ENCODE results near the gene NKD1.

NKD1 gene

DNA sequence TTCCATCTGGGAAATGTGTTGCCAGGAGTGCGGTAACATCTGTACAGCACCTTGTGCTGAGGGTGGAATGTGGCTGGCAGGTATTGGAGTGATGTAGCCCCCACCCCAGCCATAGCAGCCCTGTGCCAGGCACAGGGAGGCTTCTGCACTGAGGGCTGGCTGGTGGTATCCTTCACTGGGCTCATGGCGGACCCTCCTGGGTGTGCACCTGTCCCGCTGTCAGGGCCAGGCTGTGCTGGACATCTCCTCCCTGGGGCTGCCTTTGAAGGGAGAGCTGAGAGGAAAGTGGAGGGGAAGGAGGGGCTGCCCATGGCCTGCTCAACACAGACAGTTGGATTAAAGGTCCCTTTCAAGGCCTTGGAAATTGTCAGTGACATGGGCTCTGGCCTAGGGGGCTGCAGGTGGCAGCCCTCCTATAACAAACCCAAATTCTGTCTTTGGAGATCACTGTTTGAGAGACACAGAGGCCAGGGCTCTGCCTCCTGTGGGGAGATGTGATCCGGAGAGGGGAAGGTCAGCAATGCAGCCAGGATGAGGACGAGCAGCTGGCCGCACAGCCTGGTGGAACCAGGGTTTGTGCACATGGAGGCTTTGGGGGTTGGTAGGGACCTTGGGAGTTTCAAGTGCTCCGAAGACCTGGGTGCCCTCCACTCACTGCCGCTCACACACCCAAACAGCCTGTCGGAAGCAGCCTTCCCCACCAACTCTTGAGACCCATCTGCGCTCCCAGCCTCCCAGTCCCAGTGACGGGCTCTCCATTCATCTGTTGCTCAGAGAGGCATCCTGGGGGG, 22.8 kb downstream of the NKD1 start:
- no peaks in the 10 kb centered on the region for H3K9me3 ChIP-seq
- H3K36me3 ChIP-seq: no peaks in the 10 kb centered on the region
- no peak for DNase-seq
- no peaks in the 10 kb centered on the region for H3K27me3 ChIP-seq
- TF ChIP-seq, protein P1, sequence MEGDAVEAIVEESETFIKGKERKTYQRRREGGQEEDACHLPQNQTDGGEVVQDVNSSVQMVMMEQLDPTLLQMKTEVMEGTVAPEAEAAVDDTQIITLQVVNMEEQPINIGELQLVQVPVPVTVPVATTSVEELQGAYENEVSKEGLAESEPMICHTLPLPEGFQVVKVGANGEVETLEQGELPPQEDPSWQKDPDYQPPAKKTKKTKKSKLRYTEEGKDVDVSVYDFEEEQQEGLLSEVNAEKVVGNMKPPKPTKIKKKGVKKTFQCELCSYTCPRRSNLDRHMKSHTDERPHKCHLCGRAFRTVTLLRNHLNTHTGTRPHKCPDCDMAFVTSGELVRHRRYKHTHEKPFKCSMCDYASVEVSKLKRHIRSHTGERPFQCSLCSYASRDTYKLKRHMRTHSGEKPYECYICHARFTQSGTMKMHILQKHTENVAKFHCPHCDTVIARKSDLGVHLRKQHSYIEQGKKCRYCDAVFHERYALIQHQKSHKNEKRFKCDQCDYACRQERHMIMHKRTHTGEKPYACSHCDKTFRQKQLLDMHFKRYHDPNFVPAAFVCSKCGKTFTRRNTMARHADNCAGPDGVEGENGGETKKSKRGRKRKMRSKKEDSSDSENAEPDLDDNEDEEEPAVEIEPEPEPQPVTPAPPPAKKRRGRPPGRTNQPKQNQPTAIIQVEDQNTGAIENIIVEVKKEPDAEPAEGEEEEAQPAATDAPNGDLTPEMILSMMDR (IDR thresholded peaks at IDR 0.05; ENCODE audit: low read depth, low read length): no peak
- no peaks in the 10 kb centered on the region for H3K4me1 ChIP-seq
- no peak overlapping the region for H3K4me3 ChIP-seq (ENCODE audit: low read depth, low read length)

DNA sequence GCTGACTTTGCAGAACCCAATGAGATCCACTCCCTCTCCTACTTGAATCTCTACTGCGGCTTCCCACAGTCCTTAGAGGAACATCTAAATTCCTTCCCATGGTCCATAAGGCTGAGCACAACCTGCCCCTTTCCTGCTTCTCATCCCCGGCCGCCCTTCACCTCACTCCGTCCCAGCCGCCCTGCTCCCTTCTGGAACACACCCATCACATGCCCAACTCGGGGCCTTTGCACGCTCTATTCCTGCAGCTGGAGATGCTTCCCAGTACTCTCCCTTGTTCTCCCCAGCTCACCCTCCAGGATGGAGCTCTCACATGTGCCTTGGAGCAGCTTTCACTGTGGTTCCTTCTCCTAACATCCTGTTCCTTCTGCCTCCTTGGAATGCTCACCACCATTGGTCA, 23.6 kb downstream of the NKD1 start:
- H3K9me3 ChIP-seq: no peaks in the 10 kb centered on the region
- H3K27me3 ChIP-seq: no peaks in the 10 kb centered on the region
- H3K4me3 ChIP-seq (ENCODE audit: low read depth, low read length): no peak overlapping the region
- no peaks in the 10 kb centered on the region for H3K36me3 ChIP-seq
- no peak for DNase-seq
- TF ChIP-seq, protein P1 (IDR thresholded peaks at IDR 0.05; ENCODE audit: low read depth, low read length): no peak
- H3K4me1 ChIP-seq: no peaks in the 10 kb centered on the region

DNA sequence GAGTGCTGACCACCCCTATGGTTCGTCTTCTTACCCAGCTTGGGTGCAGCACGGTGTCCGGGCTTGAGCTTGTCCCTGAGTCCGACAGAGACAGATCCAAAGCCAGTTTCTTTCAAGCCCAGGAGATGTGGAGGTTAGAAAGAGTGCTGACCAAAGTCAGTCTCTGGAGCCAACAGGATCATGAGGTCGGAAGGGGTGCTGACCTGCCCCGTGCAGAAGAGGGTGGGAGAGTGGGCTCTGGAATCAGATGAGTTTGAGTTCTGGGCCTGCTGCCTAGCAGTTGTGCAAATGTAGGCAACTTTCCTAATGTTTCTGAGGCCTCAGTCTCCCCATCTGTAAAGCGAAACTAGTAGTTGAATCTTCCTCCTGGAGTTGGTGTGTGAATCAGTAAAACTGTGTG, 24.5 kb downstream of the NKD1 start:
- H3K4me3 ChIP-seq (ENCODE audit: low read depth, low read length): no peak overlapping the region
- H3K36me3 ChIP-seq: no peaks in the 10 kb centered on the region
- no peaks in the 10 kb centered on the region for H3K4me1 ChIP-seq
- H3K9me3 ChIP-seq: no peaks in the 10 kb centered on the region
- TF ChIP-seq, protein P1 (IDR thresholded peaks at IDR 0.05; ENCODE audit: low read depth, low read length): no peak
- no peaks in the 10 kb centered on the region for H3K27me3 ChIP-seq
- no peak for DNase-seq

DNA sequence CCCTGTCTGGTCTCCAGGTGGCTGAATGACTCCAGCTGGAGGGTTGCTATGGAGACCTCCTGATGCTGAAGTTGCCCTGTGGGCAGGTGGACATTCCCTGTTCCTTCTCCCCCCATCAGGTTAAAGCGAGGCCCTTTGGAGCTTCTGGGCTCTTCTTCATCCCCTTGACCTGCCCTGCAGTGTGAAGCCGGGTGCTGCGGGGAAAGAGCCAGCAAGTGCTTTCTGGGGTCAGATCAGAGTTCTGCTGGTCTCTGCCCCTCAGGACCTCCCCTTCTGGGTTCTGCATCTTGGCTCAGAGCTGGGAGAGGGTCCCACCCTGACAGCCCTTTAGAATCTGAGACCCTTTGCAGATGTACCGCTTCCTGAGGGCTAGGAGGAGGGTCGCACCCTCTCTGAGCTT, 25.1 kb downstream of the NKD1 start:
- Histone ChIP-seq H3K4me1 (no peaks in the 10 kb centered on the region), H3K4me3 (ENCODE audit: low read depth, low read length) (no peak overlapping the region), H3K36me3 (no peaks in the 10 kb centered on the region), H3K9me3 (no peaks in the 10 kb centered on the region), H3K27me3 (no peaks in the 10 kb centered on the region)
- no peak for DNase-seq
- TF ChIP-seq, protein P1 (IDR thresholded peaks at IDR 0.05; ENCODE audit: low read depth, low read length): no peak

DNA sequence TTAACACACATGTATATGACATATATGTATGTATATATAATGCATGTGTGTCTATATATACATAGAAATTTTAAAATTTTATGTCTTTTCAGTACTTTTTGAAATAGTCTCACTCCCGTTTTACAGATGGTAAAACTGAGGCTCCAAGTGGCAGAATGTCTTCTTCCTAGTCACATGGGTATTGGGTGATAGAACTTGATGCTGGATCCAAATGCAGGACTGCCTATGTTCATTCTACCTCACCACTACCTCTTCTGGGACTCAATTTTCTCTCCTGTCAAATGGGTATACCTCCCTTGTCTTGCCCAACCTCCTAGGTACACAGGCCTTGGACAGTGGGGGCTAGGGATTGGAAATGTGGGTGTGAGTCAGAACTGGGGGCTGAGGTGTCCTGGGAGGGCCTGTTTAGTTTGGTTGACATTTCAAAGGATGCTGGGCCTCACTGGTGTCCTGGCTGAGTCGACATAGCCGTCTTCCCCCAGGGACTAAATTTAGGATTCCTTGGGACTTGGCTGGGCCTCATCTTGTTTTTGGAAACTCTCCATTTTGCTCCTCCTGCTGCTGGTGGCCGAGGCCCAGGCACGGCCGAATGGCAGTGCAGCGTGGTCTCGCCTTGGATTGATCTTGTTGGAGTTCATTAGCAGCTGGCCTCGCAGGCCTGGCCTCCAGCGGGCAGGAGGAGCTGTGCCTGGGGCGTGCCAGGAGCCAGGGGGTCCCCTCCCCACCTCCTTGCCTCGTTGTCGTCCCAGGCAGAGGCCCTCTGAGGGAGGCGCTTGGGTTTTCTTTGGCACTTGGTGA, 25.9 kb downstream of the NKD1 start:
- TF ChIP-seq, protein P1 (IDR thresholded peaks at IDR 0.05; ENCODE audit: low read depth, low read length): no peak
- Histone ChIP-seq H3K4me1 (no peaks in the 10 kb centered on the region), H3K9me3 (no peaks in the 10 kb centered on the region), H3K27me3 (no peaks in the 10 kb centered on the region), H3K36me3 (no peaks in the 10 kb centered on the region), H3K4me3 (ENCODE audit: low read depth, low read length) (no peak overlapping the region)
- no peak for DNase-seq

DNA sequence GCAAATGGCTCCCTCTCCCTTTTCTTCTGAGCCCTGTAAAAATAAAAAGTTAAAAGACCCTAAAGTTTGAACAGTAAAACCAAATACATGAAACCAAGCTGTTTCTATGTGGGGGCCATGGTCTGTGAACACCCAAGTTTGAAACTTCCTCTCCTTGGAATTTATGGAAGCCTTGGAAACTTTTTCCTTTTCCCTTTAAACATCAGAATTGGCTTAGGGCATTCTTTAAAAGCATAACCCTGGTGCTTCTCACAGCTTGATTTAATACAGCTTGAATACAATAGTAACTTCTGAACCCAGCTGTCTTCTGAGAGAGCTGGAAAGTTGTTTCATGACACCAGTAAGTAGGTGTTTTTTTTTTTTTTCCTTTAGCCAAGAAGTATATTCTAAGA, 26.5 kb downstream of the NKD1 start:
- H3K36me3 ChIP-seq: no peaks in the 10 kb centered on the region
- no peak for DNase-seq
- H3K4me1 ChIP-seq: no peaks in the 10 kb centered on the region
- H3K27me3 ChIP-seq: no peaks in the 10 kb centered on the region
- H3K4me3 ChIP-seq (ENCODE audit: low read depth, low read length): no peak overlapping the region
- TF ChIP-seq, protein P1 (IDR thresholded peaks at IDR 0.05; ENCODE audit: low read depth, low read length): no peak
- H3K9me3 ChIP-seq: no peaks in the 10 kb centered on the region

All from BE2C (cell line).